Osteoblast (primary cell): ENCODE results near the gene USH2A. TPM values are rescaled to one million over a fixed set of nuclear protein-coding genes. Genes with fewer than 3 reads are reported as not detected.

Source experiments
- DNase-seq: peaks from one replicate; pipeline ENCODE4 v3.0.0; 2011; ENCODE audit warnings: low spot score, mixed read lengths; ENCODE audit not compliant: insufficient read length; ENCODE audit errors: missing footprints
- H2AFZ ChIP-seq: 2 replicates; pipeline ENCODE4 v1.6.0; 2011; ENCODE audit warnings: mild to moderate bottlenecking, low read length
- H3K27ac ChIP-seq: 2 replicates; pipeline ENCODE4 v1.5.1; 2011; ENCODE audit warnings: mild to moderate bottlenecking, low read depth, low read length, moderate library complexity
- H3K27me3 ChIP-seq: 2 replicates; pipeline ENCODE4 v1.6.0; 2012; ENCODE audit warnings: mild to moderate bottlenecking, control low read depth, inconsistent platforms, low read length, moderate library complexity; ENCODE audit not compliant: insufficient read depth
- H3K36me3 ChIP-seq: 2 replicates; pipeline ENCODE4 v1.5.1; 2011; ENCODE audit warnings: mild to moderate bottlenecking, low read length, control low read depth, moderate library complexity; ENCODE audit not compliant: insufficient read depth
- H3K4me1 ChIP-seq: 2 replicates; pipeline ENCODE4 v1.5.1; 2011; ENCODE audit warnings: mild to moderate bottlenecking, low read length, control low read depth, moderate library complexity; ENCODE audit not compliant: insufficient read depth
- H3K4me2 ChIP-seq: 2 replicates; pipeline ENCODE4 v1.6.0; 2011; ENCODE audit warnings: mild to moderate bottlenecking, low read length; ENCODE audit not compliant: insufficient read depth
- H3K4me3 ChIP-seq: fragments of 200-600 bp; sonication (generic); 3 replicates; pipeline ENCODE4 v1.5.1; 2012; ENCODE audit warnings: mild to moderate bottlenecking, low read length, inconsistent platforms; ENCODE audit not compliant: insufficient read depth
- H3K79me2 ChIP-seq: 2 replicates; pipeline ENCODE4 v1.6.0; 2012; ENCODE audit warnings: mild to moderate bottlenecking, low read length, control low read depth, inconsistent platforms; ENCODE audit not compliant: insufficient read depth
- H3K9me3 ChIP-seq: 2 replicates; pipeline ENCODE4 v1.5.1; 2011; ENCODE audit warnings: low read depth, low read length, control low read depth
- H4K20me1 ChIP-seq: 2 replicates; pipeline ENCODE4 v1.6.0; 2012; ENCODE audit warnings: mild to moderate bottlenecking, low read length, control low read depth; ENCODE audit not compliant: insufficient read depth
- CTCF ChIP-seq: IDR thresholded peaks from 2 replicates; pipeline ENCODE4 v1.5.1; 2011; ENCODE audit warnings: mild to moderate bottlenecking, low read depth, low read length, moderate library complexity; ENCODE audit errors: extremely low read depth
- total RNA-seq: library from RNA; depleted of rRNA; stranded (reverse); fragments of >200 nt; gene quantifications from 2 replicates; pipeline ENCODE4 v1.2.3, GENCODE V29; 2012

The USH2A gene
- total RNA-seq, 1 donor = under 0.01 TPM

DNA sequence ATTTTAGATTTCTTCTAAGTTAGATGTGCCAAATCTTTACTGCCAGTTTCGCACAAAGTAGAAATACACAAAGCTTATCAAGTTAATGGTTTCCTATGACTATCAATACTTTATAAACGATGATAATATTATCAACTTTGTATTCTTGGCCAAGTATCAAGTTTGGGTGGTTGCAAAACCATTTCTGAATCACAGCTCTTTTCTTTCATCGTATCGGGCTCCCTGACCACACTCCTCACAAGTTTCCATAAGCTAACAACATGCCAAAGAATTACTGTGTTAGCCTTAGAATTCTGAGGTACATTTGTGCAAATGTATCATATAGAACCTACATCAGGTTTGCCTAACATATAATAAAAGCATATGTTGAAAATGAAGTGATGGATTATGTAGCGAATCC is 545.1 kb downstream of the USH2A start:
- Histone ChIP-seq H3K4me2 (no peak overlapping the region), H3K27ac (no peak overlapping the region), H3K9me3 (no peaks in the 10 kb centered on the region), H2AFZ (no peak overlapping the region), H3K4me3 (no peak overlapping the region), H3K27me3 (no peaks in the 10 kb centered on the region), H3K36me3 (no peaks in the 10 kb centered on the region), H3K79me2 (no peaks in the 10 kb centered on the region), H3K4me1 (no peaks in the 10 kb centered on the region), H4K20me1 (no peaks in the 10 kb centered on the region)
- no peak for DNase-seq
- TF ChIP-seq CTCF = no peak

GRCh38 chr1:215877452-215877951 is 545.7 kb downstream of the USH2A start:
- no peak overlapping the region for H3K4me2 ChIP-seq
- H3K27ac ChIP-seq = no peak overlapping the region
- no peaks in the 10 kb centered on the region for H3K27me3 ChIP-seq

DNA sequence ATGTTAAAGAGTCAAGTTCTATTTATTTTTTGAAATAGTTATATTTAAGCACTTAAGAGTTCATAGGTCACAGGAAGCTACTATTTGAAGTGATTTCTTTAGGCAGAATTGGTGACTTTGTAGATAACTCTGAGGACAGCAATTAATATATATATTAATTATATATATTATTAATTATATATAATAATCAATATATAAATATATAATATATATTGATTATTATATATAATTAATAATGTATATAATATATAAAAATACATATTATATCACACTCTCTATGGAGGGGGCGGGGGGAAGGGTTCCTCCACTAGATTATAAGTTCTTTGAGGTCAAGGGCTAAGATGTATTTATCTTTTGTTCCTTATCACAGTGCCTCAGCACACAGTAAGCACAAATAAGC is 547.5 kb downstream of the USH2A start:
- Histone ChIP-seq H3K27me3 (no peaks in the 10 kb centered on the region), H3K9me3 (no peaks in the 10 kb centered on the region), H4K20me1 (no peaks in the 10 kb centered on the region), H3K79me2 (no peaks in the 10 kb centered on the region), H2AFZ (no peak overlapping the region), H3K4me1 (no peaks in the 10 kb centered on the region), H3K4me2 (no peak overlapping the region), H3K36me3 (no peaks in the 10 kb centered on the region), H3K27ac (no peak overlapping the region), H3K4me3 (no peak overlapping the region)
- no peak for TF ChIP-seq CTCF
- DNase-seq = no peak

More at GRCh38 chr1:215877452-215877951, 545.7 kb downstream of the USH2A start:
- H3K4me3 ChIP-seq = no peak overlapping the region
- no peaks in the 10 kb centered on the region for H3K4me1 ChIP-seq
- DNase-seq = no peak
- no peaks in the 10 kb centered on the region for H3K36me3 ChIP-seq
- no peaks in the 10 kb centered on the region for H3K9me3 ChIP-seq
- H4K20me1 ChIP-seq = no peaks in the 10 kb centered on the region
- TF ChIP-seq CTCF = no peak
- no peak overlapping the region for H2AFZ ChIP-seq
- no peaks in the 10 kb centered on the region for H3K79me2 ChIP-seq

- H3K4me1 ChIP-seq = no peaks in the 10 kb centered on the region
- DNase-seq = no peak
- no peaks in the 10 kb centered on the region for H3K79me2 ChIP-seq
- no peak overlapping the region for H3K4me3 ChIP-seq
- no peaks in the 10 kb centered on the region for H4K20me1 ChIP-seq
- TF ChIP-seq CTCF = no peak
- no peaks in the 10 kb centered on the region for H3K27me3 ChIP-seq
- H3K36me3 ChIP-seq = no peaks in the 10 kb centered on the region
- no peak overlapping the region for H2AFZ ChIP-seq
- H3K9me3 ChIP-seq = no peaks in the 10 kb centered on the region
- H3K27ac ChIP-seq = no peak overlapping the region
- no peak overlapping the region for H3K4me2 ChIP-seq
These were observed 548.0 kb downstream of the USH2A start for GRCh38 chr1:215875236-215875635.
